ENCODE results near the gene ADAMTSL1. TPM values are rescaled to one million over a fixed set of nuclear protein-coding genes. Genes with fewer than 3 reads are reported as not detected.

Gene ADAMTSL1
- total and polyA plus RNA-seq, 4 donors: 0.31 to 3.4 (median 1.9) TPM

GRCh38 chr9:18707061-18707461, 233.1 kb downstream of the ADAMTSL1 start (continued):
- TF ChIP-seq, protein P1, sequence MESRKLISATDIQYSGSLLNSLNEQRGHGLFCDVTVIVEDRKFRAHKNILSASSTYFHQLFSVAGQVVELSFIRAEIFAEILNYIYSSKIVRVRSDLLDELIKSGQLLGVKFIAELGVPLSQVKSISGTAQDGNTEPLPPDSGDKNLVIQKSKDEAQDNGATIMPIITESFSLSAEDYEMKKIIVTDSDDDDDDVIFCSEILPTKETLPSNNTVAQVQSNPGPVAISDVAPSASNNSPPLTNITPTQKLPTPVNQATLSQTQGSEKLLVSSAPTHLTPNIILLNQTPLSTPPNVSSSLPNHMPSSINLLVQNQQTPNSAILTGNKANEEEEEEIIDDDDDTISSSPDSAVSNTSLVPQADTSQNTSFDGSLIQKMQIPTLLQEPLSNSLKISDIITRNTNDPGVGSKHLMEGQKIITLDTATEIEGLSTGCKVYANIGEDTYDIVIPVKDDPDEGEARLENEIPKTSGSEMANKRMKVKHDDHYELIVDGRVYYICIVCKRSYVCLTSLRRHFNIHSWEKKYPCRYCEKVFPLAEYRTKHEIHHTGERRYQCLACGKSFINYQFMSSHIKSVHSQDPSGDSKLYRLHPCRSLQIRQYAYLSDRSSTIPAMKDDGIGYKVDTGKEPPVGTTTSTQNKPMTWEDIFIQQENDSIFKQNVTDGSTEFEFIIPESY (IDR thresholded peaks at IDR 0.05): no peak
- TF ChIP-seq YY1 (IDR thresholded peaks at IDR 0.05): no peak
- no peak for TF ChIP-seq HNF4G (IDR thresholded peaks at IDR 0.05)
- TF ChIP-seq HNF4A (conservative IDR thresholded peaks at IDR 0.05): peak; percentile 57 to 76
- no peak for TF ChIP-seq EGR1 (IDR thresholded peaks at IDR 0.05; ENCODE audit: low read depth in 2 of 2)

- H3K9me3 ChIP-seq (ENCODE audit: control insufficient read depth in 4 of 4, low read length in 3 of 4): no peaks in the 10 kb centered on the region
- no peaks in the 10 kb centered on the region for H3K36me3 ChIP-seq (ENCODE audit: control insufficient read depth in 4 of 4, insufficient read depth in 3 of 4, low read depth in 1 of 4, low read length in 3 of 4)
- H3K4me1 ChIP-seq (ENCODE audit: control insufficient read depth in 4 of 4, insufficient read depth in 4 of 4, low read length in 3 of 4): peaks cover 0 to 6% (median 0%) of the 10 kb centered on the region in 4 donors
- 80% methylated on average over 8 of the region's 8 CpGs for WGBS
- no peak for DNase-seq (ENCODE audit: low spot score)
- H3K9ac ChIP-seq (ENCODE audit: low read depth in 1 of 2, low read length in 2 of 2): no peak overlapping the region
- no peaks in the 10 kb centered on the region for H3K27me3 ChIP-seq (ENCODE audit: control insufficient read depth in 4 of 4, insufficient read depth in 4 of 4, low read length in 3 of 4)
- no peak overlapping the region for H3K4me3 ChIP-seq (ENCODE audit: low read depth in 1 of 3, low read length in 3 of 3)
- TF ChIP-seq, protein P1 (IDR thresholded peaks at IDR 0.05): no peak
- TF ChIP-seq FOXA2 (IDR thresholded peaks at IDR 0.05): no peak
- no peak for TF ChIP-seq MAX (IDR thresholded peaks at IDR 0.05)
- TF ChIP-seq NR2F2 (IDR thresholded peaks at IDR 0.05): peak; percentile 5
- H3K27ac ChIP-seq (ENCODE audit: low read depth in 1 of 2, low read length in 2 of 2): no peak overlapping the region
Observed at GRCh38 chr9:18707489-18708205, 233.7 kb downstream of the ADAMTSL1 start.

- no peak overlapping the region for H3K9ac ChIP-seq (ENCODE audit: low read depth in 1 of 2, low read length in 2 of 2)
- no peaks in the 10 kb centered on the region for H3K9me3 ChIP-seq (ENCODE audit: control insufficient read depth in 4 of 4, low read length in 3 of 4)
- H3K4me1 ChIP-seq (ENCODE audit: control insufficient read depth in 4 of 4, insufficient read depth in 4 of 4, low read length in 3 of 4): peaks cover 0 to 6% (median 0%) of the 10 kb centered on the region in 4 donors
- TF ChIP-seq JUND (IDR thresholded peaks at IDR 0.05) (no peak), TAF1 (conservative IDR thresholded peaks at IDR 0.05) (no peak)
- no peak for DNase-seq (ENCODE audit: low spot score)
- WGBS: 88% methylated on average over 4 of the region's 4 CpGs
- no peak overlapping the region for H3K4me3 ChIP-seq (ENCODE audit: low read depth in 1 of 3, low read length in 3 of 3)
- H3K27me3 ChIP-seq (ENCODE audit: control insufficient read depth in 4 of 4, insufficient read depth in 4 of 4, low read length in 3 of 4): no peaks in the 10 kb centered on the region
- no peak overlapping the region for H3K27ac ChIP-seq (ENCODE audit: low read depth in 1 of 2, low read length in 2 of 2)
- no peaks in the 10 kb centered on the region for H3K36me3 ChIP-seq (ENCODE audit: control insufficient read depth in 4 of 4, insufficient read depth in 3 of 4, low read depth in 1 of 4, low read length in 3 of 4)
Observed at GRCh38 chr9:18708429-18708828, 234.5 kb downstream of the ADAMTSL1 start.

DNA sequence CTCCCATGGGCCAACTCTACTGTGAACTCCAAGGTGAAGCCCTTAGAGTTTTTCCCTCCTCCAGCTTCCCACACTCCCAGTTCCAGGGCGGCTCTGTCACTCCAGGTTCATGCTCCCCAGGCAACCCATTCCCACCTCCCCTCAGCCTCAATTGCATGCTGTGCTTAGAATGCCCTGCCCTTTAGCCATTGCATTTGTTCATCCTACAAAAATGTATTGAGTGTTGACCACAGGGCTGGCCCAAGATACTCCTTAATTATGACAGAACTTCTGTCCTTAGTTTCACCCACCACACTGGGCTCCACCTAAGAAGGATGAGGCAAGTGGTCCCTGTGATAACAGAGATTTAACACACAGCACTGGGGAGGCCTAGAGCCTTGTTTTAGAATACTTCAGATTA, 236.1 kb downstream of the ADAMTSL1 start:
- Histone ChIP-seq H3K9me3 (ENCODE audit: control insufficient read depth in 4 of 4, low read length in 3 of 4) (no peaks in the 10 kb centered on the region), H3K36me3 (ENCODE audit: control insufficient read depth in 4 of 4, insufficient read depth in 3 of 4, low read depth in 1 of 4, low read length in 3 of 4) (no peaks in the 10 kb centered on the region), H3K27me3 (ENCODE audit: control insufficient read depth in 4 of 4, insufficient read depth in 4 of 4, low read length in 3 of 4) (no peaks in the 10 kb centered on the region), H3K4me3 (ENCODE audit: low read depth in 1 of 3, low read length in 3 of 3) (no peak overlapping the region), H3K27ac (ENCODE audit: low read depth in 1 of 2, low read length in 2 of 2) (no peak overlapping the region), H3K9ac (ENCODE audit: low read depth in 1 of 2, low read length in 2 of 2) (no peak overlapping the region), H3K4me1 (ENCODE audit: control insufficient read depth in 4 of 4, insufficient read depth in 4 of 4, low read length in 3 of 4) (peaks cover 0 to 6% (median 0%) of the 10 kb centered on the region in 4 donors)
- no peak for DNase-seq (ENCODE audit: low spot score)
- 88% methylated on average over 1 of the region's 1 CpG for WGBS
- TF ChIP-seq MAX (IDR thresholded peaks at IDR 0.05): no peak
- TF ChIP-seq HNF4G (IDR thresholded peaks at IDR 0.05): no peak
- no peak for TF ChIP-seq HNF4A (conservative IDR thresholded peaks at IDR 0.05)
- no peak for TF ChIP-seq SP1 (IDR thresholded peaks at IDR 0.05)
